HG03175 (cell line): ENCODE measurements around the gene HDAC7.

Experiments used
- ATAC-seq: cut with Tn5 transposase; IDR thresholded peaks from one replicate; pipeline ENCODE4 v1.9.1; 2021; ENCODE audit warnings: mild to moderate bottlenecking, moderate library complexity; ENCODE audit not compliant: unreplicated experiment

Gene HDAC7

DNA sequence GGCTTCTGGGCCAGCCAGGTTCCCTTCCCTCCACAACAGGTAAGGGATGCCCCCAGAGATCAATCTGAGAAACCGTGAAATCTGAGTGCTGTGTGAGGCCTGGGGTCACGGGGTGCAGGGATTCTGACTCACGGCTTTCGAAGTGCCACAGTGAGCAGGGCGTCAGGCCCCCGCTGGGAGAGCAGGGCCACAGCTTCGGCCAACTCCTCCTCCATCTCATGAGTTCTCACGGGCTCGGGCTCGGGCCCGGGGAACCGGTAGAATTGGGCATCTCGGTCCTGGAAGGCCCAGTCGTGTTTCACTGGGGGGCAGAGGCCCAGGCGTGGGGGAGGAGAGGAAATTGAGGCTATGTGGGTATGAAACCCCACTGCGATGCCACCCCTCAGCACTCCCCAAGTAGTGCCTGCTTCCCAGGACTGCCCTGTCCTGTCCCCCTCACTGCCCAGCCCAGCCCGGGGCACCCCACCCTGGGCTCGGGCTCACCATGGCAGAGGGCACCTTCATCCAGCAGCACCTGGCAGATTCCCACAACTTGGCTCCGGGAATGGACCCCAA lies 68.7 kb downstream of the HDAC7 start:
- no peak for ATAC-seq

DNA sequence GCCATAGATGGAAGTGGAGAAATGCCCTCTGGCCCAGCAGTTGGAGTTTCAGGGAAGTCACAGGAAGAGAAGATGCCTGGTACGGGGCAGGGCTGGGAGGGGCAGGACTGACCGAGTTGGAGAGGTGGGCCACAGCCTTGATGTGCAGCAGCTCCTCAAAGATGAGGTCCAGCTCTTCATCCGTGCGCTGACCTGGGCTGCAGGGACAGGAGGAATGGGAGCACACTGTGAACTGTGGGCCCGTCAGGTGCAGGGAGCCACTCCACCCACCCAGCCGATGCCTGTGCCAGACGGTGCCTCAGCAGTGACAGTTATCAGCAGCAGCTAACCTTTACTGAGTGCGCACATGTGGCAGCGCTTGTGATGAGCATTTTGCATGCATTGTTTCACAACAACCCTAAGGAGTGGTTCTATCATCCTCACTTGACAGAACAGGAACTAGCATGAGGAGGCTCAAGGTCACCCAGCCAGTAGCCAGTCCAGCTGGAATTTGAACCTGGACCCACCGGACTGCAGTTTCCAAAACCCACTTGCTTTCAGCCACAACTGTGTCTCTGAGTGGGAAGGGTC lies 69.4 kb downstream of the HDAC7 start:
- no peak for ATAC-seq

DNA sequence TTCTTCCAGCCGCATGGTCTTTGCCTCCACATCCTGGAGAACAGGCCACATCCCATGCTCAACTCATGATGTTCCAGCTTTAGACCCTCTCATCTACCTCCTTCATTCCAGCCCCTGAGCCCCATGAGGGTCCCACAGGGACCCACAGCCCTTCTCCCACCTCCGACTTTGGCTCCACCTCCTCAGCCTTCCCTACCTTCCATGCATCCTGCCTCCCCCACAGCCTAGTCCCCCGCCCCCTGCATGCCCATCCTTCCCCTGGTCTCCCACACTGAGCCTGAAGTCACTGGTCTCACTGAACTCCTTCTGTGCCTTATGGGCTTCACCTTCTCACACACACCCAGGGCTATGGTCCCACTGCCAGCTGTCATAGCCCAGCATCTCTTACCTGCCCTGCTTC lies 70.8 kb downstream of the HDAC7 start:
- no peak for ATAC-seq

DNA sequence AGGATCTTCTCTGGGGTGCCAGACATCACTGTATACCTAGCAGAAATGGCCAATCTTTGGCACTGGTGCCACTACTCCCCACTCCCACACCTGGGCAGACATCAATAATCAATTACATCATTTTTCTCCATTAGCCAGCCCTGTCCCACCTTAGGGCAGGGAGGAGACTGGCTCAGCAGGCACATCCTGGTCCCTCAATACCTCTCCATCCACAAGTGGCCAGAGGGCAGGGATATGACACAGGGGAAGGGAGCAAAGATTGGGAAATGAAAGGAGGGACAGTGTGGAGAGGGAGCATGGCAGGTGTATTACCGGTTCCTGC lies 71.2 kb downstream of the HDAC7 start:
- ATAC-seq = no peak

DNA sequence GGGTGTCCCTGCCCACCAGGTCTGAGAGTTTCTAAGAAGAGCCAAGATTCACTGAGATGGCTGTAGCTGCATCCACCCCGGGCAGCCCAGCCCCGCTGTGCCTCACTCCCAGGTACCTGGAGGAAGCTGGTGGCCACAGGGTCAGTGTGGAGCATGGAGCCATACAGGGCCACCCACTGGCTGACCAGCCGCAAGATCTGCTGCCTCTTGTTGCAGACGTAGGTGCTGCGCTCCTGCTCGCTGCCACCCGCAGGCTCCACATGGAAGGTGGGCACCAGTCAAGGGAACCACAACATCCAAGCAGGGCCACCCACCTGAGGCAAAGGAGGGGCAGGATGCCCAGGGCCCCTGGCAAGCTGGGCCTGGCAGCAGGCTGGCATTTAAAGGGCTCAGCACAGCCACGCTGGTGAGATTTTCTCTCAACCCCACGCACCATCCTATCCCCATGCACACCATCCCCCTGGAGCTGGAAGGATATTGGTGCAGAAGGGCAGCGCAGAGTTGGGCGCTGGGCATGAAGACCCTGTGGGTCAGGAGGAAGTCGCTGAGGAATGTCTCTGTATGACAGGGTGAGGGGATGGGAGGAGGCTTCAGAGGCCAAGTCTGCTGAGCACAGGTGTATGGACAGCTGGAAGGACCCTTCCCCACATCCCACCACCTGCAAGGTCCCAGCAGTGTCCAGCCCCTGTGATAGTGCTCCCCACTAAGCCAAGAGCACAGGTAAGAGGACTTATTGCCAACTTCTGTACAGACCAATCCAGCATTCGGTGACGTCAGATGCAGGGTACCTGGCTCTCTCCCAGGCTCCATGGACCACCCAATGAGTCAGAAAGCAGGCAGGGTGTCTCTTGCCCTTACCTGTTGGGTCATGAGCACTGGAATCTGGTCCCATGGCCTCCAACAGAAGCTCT lies 71.9 kb downstream of the HDAC7 start:
- no peak for ATAC-seq

DNA sequence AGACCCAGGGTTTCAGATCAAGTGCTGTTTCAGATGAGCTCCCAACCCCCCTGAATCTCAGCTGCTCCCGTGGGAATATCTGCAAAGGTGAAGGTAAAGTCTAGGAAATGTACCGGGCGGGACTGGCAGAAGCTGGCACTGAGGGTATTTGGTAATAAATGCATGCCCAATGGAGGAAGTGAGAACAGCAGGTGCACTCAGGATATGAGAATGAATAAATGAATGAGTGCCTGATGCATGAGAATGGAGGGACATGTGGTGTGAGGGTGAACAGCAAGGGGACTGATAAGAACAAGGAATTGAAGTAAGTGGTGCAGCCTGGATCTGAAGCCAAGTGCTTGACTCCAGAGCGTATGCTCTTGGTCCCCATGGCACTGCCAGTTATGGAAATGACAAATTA lies 72.6 kb downstream of the HDAC7 start:
- peak; percentile 46 for ATAC-seq

DNA sequence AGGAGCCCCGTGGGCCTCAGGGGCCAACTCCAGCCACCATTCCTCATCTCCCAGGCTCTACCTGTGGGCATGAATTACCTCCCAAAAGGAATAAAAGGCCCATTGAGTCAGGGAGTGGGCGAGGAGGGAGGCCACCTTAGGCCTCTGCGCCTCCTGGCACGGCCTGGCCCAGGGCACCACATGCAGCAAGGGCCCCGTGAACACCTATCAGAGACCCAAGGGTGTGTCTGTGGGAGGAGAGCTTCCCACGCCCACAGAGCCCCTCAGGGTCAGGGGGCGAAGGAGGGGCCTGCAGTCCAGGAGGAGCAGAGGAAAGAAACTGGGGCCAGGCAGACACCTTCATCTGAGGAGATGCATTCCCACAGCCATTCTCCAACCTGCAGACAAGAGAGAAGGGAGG lies 73.2 kb downstream of the HDAC7 start:
- ATAC-seq = no peak

DNA sequence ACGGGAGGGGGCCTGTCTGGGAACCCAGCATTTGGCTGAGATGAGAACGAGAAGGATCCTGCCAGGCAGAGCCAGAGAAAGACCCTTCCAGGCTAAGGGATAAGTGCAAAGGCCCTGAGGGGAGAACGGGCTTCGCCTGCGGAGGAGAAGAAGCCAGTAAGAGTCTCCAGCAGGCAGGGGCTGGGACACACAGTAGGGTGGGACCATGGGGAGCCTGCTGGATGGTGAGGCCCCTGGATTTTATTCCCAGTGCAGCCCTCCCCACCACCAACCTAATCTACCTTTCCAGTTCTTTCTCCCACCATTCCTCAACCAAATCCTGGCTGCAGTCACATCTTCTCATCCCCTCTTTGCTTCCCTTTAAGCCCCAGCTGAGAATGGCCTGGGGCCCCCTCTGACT lies 73.6 kb downstream of the HDAC7 start:
- no peak for ATAC-seq

DNA sequence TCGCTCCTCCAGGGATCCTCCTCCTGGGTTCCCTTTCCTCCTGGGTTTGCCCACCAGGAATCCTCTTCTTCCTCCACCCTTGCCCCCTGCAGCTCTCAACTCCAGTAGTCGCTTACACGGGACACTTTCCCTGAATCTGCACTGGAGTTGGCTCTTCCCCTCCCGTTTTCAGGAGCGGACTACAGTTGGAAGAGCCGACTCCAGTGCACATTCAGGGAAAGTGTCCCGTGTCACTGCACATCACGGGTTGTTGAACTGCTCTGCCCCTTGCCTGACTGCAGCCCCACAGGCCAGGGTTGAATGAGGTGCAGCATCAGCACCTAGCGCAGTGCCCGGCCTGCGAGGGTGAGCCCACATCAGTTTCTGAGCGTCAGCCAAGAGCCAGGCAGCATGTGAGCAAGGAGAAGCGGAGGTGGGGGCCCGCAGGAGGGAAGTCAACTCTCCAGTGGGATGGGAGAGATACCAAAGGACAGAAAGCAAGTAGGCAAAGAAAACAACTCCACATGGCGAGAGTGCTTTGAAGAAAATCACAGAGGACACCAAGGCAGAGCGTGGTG lies 74.1 kb downstream of the HDAC7 start:
- ATAC-seq = no peak

DNA sequence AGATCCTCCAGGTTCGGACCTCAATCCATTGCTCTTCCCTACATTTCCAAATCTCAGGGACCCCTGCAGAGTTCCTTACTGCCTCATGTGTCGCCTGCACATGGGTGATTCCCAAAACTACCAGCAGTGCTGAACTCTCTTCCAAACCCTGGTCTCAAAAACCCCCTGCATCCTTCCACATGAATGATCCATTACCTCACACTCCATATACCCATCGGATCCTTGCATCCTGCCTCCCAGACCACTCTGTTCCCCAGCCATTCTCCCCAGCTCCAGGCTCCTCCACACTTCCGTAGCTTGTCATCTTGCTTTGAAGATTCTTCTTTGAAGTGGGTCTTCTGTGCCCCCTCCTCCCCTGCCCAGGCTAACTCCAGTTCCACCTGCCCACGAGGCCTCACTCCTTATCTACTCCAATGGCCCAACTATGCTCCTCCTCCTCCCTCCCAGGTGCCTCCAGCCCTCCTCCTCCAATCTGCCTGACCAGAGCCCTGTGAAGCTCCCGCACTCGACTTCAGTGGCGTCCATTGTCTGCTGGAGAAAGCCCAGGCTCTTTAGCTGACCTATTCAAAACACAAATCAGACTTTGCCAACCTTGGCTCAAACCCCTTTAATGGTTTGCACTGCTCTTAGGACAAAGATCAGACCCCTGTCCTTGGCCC lies 74.8 kb downstream of the HDAC7 start:
- no peak for ATAC-seq

DNA sequence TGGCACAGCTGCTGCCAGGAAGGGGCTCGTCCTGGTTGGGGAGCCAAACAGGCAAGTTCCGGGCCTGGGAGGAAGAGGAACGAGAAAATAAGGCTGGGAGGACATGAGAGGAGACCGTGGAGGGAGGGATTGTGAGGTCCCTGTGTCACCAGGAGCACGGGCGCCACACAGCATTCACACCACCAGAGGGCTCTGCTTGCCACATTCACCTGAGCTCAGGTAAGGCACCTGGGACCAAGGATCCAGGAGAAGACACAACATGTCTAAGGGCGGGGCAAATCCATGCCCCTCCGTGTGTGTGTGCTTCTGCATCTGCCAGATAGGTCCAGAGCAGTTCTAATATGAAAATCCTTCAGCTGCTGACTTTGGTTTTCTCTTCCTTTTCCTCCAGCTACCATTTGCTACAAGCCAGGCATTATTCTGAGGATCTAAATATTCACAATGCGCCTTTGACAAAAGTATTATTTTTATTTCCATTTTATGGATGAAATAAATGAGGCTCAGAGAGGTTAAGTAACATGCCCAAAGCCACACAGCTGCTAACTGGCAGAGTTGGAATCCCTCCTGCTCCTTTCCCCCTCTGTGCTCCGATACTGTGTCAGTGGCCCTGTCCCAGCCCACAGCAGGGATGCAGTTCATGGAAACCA lies 75.6 kb downstream of the HDAC7 start:
- no peak for ATAC-seq

DNA sequence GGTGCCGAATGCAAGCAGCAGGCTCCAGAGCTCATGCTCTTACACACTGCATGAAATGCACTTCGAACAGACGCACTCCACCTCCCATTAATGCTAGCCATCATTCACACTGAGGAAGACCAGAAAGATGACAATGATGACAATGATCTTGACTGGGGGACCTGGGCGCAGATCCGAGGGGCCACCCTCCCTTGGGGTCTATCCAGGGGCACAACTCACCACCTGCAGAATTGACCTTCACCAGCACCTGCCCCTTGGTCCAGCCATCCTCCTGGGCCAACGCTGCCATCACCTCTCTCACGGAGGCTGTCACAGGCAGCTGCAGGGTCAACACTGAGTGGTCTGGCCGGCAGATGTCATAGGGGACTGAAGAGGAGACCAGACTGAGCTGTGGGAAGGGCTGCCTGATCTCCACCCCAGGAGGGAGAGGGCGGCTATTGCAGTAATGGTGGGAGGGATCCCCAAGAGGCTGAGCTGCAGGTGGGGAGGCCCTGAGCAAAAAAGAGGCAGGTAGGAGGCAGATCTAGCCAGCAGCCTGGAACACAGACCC lies 76.3 kb downstream of the HDAC7 start:
- no peak for ATAC-seq

DNA sequence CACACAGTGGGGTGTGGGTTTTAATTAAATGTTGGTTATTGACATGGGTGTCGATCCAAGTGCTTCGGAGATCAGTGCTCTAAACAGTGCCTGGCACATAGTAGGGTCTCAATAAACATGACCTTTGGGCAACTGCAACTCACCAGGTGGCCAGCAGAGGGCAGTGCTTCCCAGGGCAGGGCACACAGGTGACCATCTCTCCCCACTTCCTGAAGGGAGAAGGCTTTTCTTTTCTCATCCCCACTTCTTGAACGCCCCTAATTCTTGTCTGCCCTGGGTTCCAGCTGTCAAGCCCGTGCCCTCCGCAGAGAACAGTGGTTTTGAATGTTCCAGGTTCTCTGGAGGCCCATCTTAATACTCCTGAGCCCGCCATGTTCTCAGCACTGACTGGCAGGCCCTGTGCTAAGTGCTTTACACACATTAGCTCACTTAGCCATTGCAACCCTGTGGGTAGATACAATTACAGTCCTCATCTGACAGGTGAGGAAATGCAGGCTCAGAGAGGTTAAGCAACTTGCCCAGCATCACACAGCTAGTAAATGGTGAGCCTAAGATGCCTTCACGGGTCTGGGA lies 77.4 kb downstream of the HDAC7 start:
- no peak for ATAC-seq

DNA sequence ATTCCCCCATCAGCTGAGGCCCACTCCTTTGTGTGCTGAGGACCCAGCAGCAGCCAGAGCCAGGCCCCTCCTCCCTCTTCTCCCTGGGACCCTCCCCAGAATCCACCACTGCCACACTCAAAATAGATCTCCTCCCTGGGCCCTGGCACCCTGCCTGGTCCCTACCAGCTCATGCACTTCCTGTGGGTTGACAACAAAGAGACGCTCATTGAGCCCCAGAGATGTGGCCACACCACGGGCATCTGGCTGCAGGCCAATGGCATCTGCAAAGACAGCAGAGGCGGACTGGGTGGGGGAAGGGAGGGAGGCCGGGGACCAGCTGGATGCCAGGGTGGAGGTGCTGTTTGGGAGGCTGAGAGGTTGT lies 78.4 kb downstream of the HDAC7 start:
- peak; percentile 36 for ATAC-seq

DNA sequence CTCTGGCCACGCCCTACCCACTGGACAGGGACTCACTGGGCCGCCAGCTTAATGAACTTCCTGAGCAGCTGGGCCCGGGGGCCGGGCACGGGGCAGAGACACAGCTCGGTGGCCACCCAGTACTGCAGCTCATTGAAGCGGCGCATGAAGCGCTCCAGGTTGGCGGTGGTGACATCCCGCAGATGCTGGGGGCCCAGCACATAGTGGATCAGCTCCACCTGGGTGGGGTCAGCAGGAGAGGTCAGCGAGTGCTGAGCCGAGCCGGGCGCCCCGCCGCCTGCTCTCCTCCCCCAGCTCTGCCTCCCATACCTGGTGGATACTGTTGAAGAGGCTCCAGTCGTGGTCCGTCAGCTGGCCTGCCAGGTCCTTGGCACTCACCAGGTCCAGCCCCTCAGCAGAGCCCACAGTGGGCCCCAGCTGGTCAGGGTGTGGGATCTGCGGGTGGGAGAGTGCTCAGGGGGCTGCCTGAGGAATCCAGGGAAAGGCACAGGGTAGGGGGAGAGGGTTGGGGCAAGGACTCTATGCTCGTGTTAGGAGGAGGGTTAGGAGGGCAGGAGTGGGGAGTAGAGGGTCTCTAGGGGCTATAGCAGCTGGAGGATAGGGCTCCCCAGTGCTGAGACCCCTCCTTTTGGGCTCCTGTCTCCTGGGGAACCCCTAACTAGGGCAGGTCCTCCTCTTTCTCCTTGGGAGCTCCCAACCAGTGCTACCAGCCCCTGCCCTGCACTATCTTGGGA lies 78.9 kb downstream of the HDAC7 start:
- ATAC-seq = peak; percentile 49

DNA sequence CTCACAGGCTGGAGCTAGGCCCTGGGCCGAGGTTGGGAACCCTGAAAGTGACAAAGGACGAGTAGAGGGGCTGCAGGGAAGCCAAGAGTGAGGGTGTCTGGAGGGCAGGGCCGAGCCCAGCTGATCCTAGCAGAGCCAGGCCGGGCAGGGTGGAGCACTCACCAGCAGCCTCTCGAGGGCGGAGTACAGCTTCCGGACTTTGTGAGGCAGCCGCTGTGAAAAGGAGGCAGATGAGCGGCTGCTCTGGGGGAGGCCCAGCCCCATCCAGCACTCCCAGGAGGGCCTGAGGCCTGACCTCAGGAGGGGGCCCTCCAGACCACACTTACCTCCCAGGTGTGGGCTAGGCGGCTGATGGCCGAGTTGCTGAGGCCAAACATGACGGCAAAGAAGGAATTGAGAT lies 79.7 kb downstream of the HDAC7 start:
- peak; percentile 43 for ATAC-seq

DNA sequence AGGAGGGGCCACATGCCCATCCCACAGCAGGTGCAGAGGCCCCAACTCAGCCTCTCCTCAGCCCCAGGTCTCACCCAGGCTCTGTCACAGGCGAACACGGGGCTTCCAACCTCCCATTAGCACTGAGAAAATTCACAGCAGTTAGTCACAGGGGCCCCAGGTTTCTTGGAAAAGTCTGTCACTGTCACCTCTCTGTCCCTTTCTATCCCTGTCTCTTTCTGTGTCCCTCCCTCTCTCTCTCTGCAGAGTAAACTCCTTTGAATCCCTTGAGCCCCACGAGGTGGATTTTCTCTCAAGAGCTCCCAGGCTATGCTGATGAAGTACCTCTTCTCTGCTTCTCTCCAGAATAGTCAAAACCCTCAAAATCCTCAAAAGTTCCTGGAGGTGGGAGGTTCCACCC lies 80.4 kb downstream of the HDAC7 start:
- no peak for ATAC-seq

DNA sequence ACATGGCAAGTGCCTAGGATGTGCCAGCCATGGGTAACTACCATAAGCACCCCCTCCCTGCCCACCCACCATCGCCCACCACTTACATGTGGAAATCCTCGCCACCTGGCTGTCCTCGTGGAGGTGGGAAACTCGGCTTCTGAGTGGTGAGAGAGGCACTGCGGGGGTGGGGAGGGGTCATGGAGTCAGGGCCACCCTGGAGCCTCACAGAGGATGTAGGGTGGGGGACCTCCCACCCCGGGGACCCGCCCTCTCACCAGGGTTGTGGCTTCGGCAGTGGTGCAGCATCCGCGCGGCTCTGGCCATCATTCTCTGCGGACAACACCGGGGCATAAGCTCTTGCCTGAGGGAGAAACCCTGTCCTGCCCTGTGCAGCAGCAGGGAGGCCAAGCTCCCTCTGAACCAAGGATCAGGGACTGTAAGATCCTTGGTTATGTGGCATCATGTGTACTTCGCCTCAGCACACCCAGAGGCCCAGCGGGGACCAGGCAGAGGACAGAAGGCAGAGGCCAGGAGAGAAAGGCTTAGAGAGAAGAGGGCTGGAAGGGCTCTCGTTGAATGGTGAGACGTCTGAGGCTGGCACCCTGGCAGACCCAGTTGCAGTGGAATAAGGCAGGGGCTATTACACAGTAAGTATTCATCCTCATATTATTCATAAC lies 81.6 kb downstream of the HDAC7 start:
- no peak for ATAC-seq
